Body of pancreas (tissue), 4 donors: ENCODE data around the gene FBRS. TPM values are rescaled to one million over a fixed set of nuclear protein-coding genes. Genes with fewer than 3 reads are reported as not detected.
"Not testable (repeated sequence)": the region's sequence is repeated elsewhere in the genome, so short reads cannot be mapped to it uniquely, and the experiment has no call there.

ENCODE experiments used
- ATAC-seq: fragments of 150-250 bp; one replicate; pipeline ENCODE4 v1.9.1; 2016
- DNase-seq, 4 donors: peaks; one replicate each; pipeline ENCODE4 v3.0.0-alpha.2; 2019
- H3K27ac ChIP-seq, 4 donors: fragments of 200-600 bp; sonication (generic); 1 replicate in 3 of 4; 2 replicates in 1 of 4; pipeline versions ENCODE4 v1.5.1 to v1.6.1; 2016 to 2019; ENCODE audit warnings: mild to moderate bottlenecking in 1 of 4, mixed read lengths in 1 of 4, moderate library complexity in 1 of 4
- H3K27me3 ChIP-seq, 2 donors: fragments of 200-600 bp; sonication (generic); one replicate each; pipeline ENCODE4 v1.6.0; 2016; ENCODE audit warnings: mild to moderate bottlenecking in 1 of 2
- H3K36me3 ChIP-seq, 2 donors: fragments of 200-600 bp; sonication (generic); replicated peaks in 1 of 2; 2 replicates each; pipeline ENCODE4 v1.5.1; 2016; ENCODE audit warnings: low read depth in 2 of 2; ENCODE audit not compliant: insufficient read depth in 1 of 2
- H3K4me1 ChIP-seq: fragments of 200-600 bp; sonication (generic); one replicate; pipeline ENCODE4 v1.6.0; 2016
- H3K4me3 ChIP-seq, 2 donors: fragments of 200-600 bp; sonication (generic); 1 replicate in 1 of 2; 2 replicates in 1 of 2; pipeline ENCODE4 v1.5.1; 2016 to 2019
- H3K9me3 ChIP-seq, 3 donors: fragments of 200-600 bp; sonication (generic); 1 replicate in 2 of 3; 2 replicates in 1 of 3; pipeline ENCODE4 v1.5.1; 2016
- POLR2A ChIP-seq, 3 donors: fragments of 450-650 bp; IDR thresholded peaks; one replicate each; pipeline ENCODE4 v1.6.1; 2016; ENCODE audit warnings: antibody characterized with exemption in 3 of 3, mild to moderate bottlenecking in 2 of 3
- WGBS, 2 donors: methylation state at CpG; one replicate each; pipeline ENCODE4 v1.1.5; 2017; 5-methylcytosine and 5-hydroxymethylcytosine counted together
- intact Hi-C: fragments of 100-400 bp; cut with DNase I; formaldehyde crosslinking; loops from one replicate; pipeline ENCODE4 v1.15.1; 2023
- total RNA-seq, 2 donors: library from RNA; depleted of rRNA; stranded (reverse); fragments of >200 nt; gene quantifications; one replicate each; pipeline ENCODE4 v1.1.0, GENCODE V29; 2016
- TF ChIP-seq, protein P1 (sequence below), 7 experiments: fragments of 450-650 bp in 4 of 7; fragments of 200-600 bp in 3 of 7; sonication (generic) in 3 of 7; IDR thresholded peaks; one replicate each; pipeline ENCODE4 v1.5.1; 2016 to 2019; ENCODE audit warnings: antibody characterized with exemption in 7 of 7

Gene FBRS
- total RNA-seq, 2 donors from 2014 or later = 20.8 to 76.8 TPM

DNA sequence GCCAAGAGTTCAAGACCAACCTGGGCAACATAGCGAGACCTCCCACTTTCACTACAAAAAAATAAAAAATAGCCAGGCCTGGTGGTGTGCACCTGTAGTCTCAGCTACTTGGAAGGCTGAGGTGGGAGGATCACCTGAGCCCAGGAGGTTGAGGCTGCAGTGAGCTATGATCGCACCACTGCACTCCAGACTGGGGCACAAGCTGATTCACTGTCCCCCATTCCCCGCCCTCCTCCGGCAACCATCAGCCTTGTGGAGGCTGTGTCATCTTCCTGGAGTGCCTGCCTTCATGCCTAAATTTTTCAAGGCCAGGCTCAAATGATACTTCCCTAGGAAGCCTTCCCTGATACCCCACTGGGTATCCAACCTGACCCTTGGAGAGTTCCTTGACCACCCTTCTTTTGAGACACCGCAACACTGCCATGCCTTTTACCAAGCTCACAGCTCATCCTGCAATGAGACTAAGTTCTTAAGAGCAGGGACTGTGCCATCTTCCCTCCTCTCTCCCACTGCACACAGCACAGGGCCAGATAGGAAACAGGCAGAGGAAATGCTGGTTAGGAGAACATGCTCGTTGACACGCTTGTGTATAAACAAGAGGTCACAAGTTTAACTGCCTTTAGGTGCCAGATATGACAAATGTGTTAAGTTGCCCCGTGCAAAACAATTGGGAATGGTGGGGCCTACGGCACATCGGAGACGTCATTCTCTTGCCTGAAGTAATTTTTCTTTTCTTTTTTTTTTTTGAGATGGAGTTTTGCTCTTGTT, 36.9 kb downstream of the FBRS start:
- Histone ChIP-seq H3K4me3 (no peak overlapping the region), H3K36me3 (no peaks in the 10 kb centered on the region), H3K27me3 (no peaks in the 10 kb centered on the region), H3K4me1 (peaks cover 23% of the 10 kb centered on the region), H3K9me3 (no peaks in the 10 kb centered on the region), H3K27ac (no peak overlapping the region)
- WGBS, 2 donors = 72% methylated on average over 11 of the region's 11 CpGs
- TF ChIP-seq, protein P1, sequence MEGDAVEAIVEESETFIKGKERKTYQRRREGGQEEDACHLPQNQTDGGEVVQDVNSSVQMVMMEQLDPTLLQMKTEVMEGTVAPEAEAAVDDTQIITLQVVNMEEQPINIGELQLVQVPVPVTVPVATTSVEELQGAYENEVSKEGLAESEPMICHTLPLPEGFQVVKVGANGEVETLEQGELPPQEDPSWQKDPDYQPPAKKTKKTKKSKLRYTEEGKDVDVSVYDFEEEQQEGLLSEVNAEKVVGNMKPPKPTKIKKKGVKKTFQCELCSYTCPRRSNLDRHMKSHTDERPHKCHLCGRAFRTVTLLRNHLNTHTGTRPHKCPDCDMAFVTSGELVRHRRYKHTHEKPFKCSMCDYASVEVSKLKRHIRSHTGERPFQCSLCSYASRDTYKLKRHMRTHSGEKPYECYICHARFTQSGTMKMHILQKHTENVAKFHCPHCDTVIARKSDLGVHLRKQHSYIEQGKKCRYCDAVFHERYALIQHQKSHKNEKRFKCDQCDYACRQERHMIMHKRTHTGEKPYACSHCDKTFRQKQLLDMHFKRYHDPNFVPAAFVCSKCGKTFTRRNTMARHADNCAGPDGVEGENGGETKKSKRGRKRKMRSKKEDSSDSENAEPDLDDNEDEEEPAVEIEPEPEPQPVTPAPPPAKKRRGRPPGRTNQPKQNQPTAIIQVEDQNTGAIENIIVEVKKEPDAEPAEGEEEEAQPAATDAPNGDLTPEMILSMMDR (IDR thresholded peaks at IDR 0.05) = no peak
- no peak for TF ChIP-seq POLR2A (IDR thresholded peaks at IDR 0.05)
- intact Hi-C loops = no loop called here
- DNase-seq (no peak), ATAC-seq (no peak)

DNA sequence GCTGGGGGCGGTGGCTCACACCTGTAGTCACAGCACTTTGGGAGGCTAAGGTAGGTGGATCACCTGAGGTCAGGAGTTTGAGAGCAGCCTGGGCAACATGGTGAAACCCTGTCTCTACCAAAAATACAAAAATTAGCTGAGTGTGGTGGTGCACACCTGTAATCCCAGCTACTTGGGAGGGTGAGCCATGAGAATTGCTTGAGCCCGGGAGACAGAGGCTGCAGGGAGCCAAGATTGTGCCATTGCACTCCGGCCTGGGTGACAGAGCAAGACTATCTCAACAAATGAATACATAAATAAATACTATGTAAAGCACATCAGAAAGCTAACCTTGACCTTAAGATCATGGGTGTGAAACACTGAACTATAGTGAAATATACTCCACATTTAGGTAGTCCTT, 38.4 kb downstream of the FBRS start:
- intact Hi-C loops, ATAC-seq, H3K4me3 ChIP-seq, DNase-seq, H3K9me3 ChIP-seq, H3K27ac ChIP-seq, H3K27me3 ChIP-seq: not testable (repeated sequence)
- Histone ChIP-seq H3K4me1 (peaks cover 33% of the 10 kb centered on the region), H3K36me3 (peaks cover 8 to 12% of the 10 kb centered on the region in 2 donors)
- 85 to 98% methylated on average over 3 of the region's 3 CpGs for WGBS, 2 donors

DNA sequence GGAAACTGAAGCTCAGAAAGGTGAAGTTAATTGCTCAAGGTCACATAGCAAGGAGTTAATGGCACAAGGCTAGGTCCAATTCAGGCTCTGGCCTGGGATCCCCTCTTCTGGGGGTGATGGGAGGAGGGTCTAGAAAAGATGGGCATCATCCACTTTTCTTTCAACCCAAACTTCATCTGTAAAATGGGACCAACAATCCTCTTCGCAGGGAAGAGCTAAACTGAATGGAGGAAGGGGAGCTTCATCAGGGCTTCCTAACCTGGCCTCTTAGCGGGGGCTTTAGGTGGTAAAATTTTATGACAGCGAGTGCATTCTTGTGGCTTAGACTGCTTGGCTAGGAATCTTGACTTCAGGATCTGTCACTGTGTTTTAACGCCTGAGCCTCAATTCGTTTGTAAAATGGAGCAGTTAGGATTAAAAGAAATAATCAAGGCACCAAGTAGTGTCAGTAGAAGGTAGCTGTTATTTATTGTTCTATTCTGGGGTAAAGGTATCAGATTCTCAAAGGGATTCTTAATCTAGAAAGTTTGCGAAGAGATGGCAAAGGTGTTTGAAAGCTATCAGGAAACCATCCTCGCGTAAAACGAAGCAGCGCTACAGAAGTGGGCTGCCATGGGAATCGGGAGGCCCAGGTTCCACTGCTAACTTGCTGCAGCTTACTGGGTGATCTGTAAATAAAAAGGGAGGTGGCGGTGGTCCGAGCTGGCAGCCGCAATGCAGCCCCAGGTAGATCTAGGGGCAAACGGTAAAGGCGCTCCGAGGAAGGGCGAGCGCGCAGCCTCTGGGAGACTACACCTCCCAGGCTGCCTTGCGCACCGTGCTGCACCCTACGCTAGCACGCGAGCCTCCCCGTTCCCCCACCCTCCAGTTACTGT, 39.3 kb downstream of the FBRS start:
- Histone ChIP-seq H3K36me3 (peaks cover 8 to 13% of the 10 kb centered on the region in 2 donors), H3K27me3 (no peaks in the 10 kb centered on the region), H3K9me3 (no peaks in the 10 kb centered on the region), H3K4me3 (peak overlapping the region in 1 of 2 donors; percentile 94), H3K27ac (peak overlapping the region; percentile 98 to 100 (median 100)), H3K4me1 (peaks cover 33% of the 10 kb centered on the region)
- DNase-seq (no peak), ATAC-seq (peak; percentile 94)
- 7 to 12% methylated on average over 23 to 26 of the region's 26 CpGs for WGBS, 2 donors
- TF ChIP-seq, protein P1 (IDR thresholded peaks at IDR 0.05) = no peak
- TF ChIP-seq POLR2A (IDR thresholded peaks at IDR 0.05) = no peak
- intact Hi-C loops = no loop called here

DNA sequence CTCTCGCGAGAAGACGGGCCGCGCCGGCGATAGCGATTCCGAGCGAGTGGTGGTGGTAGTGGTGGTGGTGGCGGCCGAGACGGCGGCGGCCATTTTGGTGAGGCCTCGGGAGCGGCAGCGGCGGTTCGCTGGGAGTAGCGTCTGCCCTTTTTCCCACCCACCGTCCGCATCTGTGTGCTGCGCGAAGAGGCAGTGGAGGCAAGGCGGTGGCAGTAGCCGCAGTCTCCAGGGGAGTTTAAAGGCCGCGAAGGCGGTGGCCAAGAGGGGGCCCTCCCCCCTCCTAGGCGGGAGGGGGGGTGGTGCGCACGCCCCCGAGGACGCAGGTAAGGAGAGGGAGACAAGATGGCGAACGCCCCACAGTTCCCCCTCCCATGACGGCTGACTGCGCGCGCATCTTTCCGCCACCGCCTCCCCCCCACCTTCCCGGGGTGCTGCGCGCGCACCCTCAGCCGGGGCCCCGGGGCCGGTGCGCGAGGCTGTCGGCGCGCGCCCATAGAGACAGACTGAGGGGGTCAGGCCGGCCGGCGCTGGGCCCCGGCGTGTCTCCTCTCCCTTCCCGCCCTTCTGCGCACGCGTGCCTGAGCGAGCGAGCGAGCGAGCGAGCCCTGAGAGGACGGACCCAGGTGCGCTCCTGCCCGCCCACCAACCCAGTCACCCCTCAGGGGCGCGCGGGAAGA, 40.0 kb downstream of the FBRS start:
- TF ChIP-seq, protein P1 (IDR thresholded peaks at IDR 0.05) = peak in 1 of 7 experiments; percentile 6
- TF ChIP-seq POLR2A (IDR thresholded peaks at IDR 0.05) = peak; percentile 92 to 98 (median 97)
- peak; percentile 99 for DNase-seq
- peak overlapping the region; percentile 82 to 94 for H3K4me3 ChIP-seq
- intact Hi-C loops = no loop called here
- H3K9me3 ChIP-seq = no peaks in the 10 kb centered on the region
- peaks cover 33% of the 10 kb centered on the region for H3K4me1 ChIP-seq
- no peaks in the 10 kb centered on the region for H3K27me3 ChIP-seq
- 0 to 20% methylated on average over 1 to 60 of the region's 76 CpGs for WGBS, 2 donors
- peak overlapping the region; percentile 98 to 100 (median 100) for H3K27ac ChIP-seq
- H3K36me3 ChIP-seq = peaks cover 8 to 18% of the 10 kb centered on the region in 2 donors
- ATAC-seq = peak; percentile 85
